SK-N-MC (cell line): ENCODE measurements around the gene SLC7A1.

Experiments used
- EZH2 ChIP-seq: fragments of 200-600 bp; sonication (generic); IDR thresholded peaks from one replicate; pipeline ENCODE4 v1.6.1; 2017; ENCODE audit warnings: antibody characterized with exemption
- POLR2AphosphoS5 ChIP-seq: IDR thresholded peaks from 2 replicates; pipeline ENCODE4 v1.6.1; 2012; ENCODE audit warnings: mild to moderate bottlenecking, low read depth, low read length, borderline replicate concordance

DNA sequence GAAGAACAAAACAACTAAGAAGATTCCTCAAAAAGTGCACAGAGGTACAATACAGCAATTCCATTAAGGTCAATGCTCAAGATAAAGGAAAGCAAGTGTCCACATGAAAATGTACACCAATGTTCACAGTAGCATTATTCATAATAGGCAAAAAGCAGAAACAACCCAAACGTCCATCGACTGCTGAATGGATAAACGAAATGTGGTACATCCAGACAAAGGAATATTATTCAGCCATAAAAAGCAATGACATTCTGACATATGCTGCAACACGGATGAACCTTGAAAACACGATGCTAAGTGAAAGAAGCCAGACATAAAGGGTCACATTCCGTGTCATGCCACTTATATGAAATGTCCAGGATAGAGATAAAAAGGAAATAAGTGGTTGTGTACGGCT, 29.3 kb downstream of the SLC7A1 start:
- TF ChIP-seq POLR2AphosphoS5 (no peak), EZH2 (no peak)
